ENCODE results near the gene PGLYRP4.

PGLYRP4 gene

GRCh38 chr1:153309441-153309840, 39.2 kb downstream of the PGLYRP4 start:
- in situ Hi-C loops (cut with MboI; ENCODE audit: low pct_unique_long_range_greater_than_20kb, low sequenced_read_pairs, unreplicated experiment): no loop called here
- DNase-seq (ENCODE audit: low spot score): no peak
- no peak for TF ChIP-seq CTCF (IDR thresholded peaks at IDR 0.05; ENCODE audit: extremely low read depth, insufficient read depth, missing control alignments)

- no peak for DNase-seq (ENCODE audit: low spot score)
- TF ChIP-seq CTCF (IDR thresholded peaks at IDR 0.05; ENCODE audit: extremely low read depth, insufficient read depth, missing control alignments): no peak
- in situ Hi-C loops (cut with MboI; ENCODE audit: low pct_unique_long_range_greater_than_20kb, low sequenced_read_pairs, unreplicated experiment): no loop called here
Observed at GRCh38 chr1:153308540-153308939, 40.1 kb downstream of the PGLYRP4 start.

GRCh38 chr1:153307221-153307600, 41.4 kb downstream of the PGLYRP4 start:
- TF ChIP-seq CTCF (IDR thresholded peaks at IDR 0.05; ENCODE audit: extremely low read depth, insufficient read depth, missing control alignments): no peak
- in situ Hi-C loops (cut with MboI; ENCODE audit: low pct_unique_long_range_greater_than_20kb, low sequenced_read_pairs, unreplicated experiment): no loop called here
- no peak for DNase-seq (ENCODE audit: low spot score)

- DNase-seq (ENCODE audit: low spot score): no peak
- in situ Hi-C loops (cut with MboI; ENCODE audit: low pct_unique_long_range_greater_than_20kb, low sequenced_read_pairs, unreplicated experiment): no loop called here
- no peak for TF ChIP-seq CTCF (IDR thresholded peaks at IDR 0.05; ENCODE audit: extremely low read depth, insufficient read depth, missing control alignments)
Observed at GRCh38 chr1:153306303-153307220, 42.1 kb downstream of the PGLYRP4 start.

GRCh38 chr1:153305682-153306081, 43.0 kb downstream of the PGLYRP4 start:
- DNase-seq (ENCODE audit: low spot score): no peak
- TF ChIP-seq CTCF (IDR thresholded peaks at IDR 0.05; ENCODE audit: extremely low read depth, insufficient read depth, missing control alignments): no peak
- in situ Hi-C loops (cut with MboI; ENCODE audit: low pct_unique_long_range_greater_than_20kb, low sequenced_read_pairs, unreplicated experiment): no loop called here

GRCh38 chr1:153302308-153302707, 46.3 kb downstream of the PGLYRP4 start:
- no peak for DNase-seq (ENCODE audit: low spot score)
- in situ Hi-C loops (cut with MboI; ENCODE audit: low pct_unique_long_range_greater_than_20kb, low sequenced_read_pairs, unreplicated experiment): no loop called here
- TF ChIP-seq CTCF (IDR thresholded peaks at IDR 0.05; ENCODE audit: extremely low read depth, insufficient read depth, missing control alignments): no peak

Measured in GM13977 (cell line).